ENCODE results near the gene PER2.
"Not testable (repeated sequence)": the region's sequence is repeated elsewhere in the genome, so short reads cannot be mapped to it uniquely, and the experiment has no call there.

The PER2 gene

GRCh38 chr2:238281826-238282480 is 6.5 kb downstream of the PER2 start:
- no peak for DNase-seq (ENCODE audit: low read depth)
- TF ChIP-seq, protein P1, sequence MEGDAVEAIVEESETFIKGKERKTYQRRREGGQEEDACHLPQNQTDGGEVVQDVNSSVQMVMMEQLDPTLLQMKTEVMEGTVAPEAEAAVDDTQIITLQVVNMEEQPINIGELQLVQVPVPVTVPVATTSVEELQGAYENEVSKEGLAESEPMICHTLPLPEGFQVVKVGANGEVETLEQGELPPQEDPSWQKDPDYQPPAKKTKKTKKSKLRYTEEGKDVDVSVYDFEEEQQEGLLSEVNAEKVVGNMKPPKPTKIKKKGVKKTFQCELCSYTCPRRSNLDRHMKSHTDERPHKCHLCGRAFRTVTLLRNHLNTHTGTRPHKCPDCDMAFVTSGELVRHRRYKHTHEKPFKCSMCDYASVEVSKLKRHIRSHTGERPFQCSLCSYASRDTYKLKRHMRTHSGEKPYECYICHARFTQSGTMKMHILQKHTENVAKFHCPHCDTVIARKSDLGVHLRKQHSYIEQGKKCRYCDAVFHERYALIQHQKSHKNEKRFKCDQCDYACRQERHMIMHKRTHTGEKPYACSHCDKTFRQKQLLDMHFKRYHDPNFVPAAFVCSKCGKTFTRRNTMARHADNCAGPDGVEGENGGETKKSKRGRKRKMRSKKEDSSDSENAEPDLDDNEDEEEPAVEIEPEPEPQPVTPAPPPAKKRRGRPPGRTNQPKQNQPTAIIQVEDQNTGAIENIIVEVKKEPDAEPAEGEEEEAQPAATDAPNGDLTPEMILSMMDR (conservative IDR thresholded peaks at IDR 0.05; ENCODE audit: control insufficient read depth, insufficient read depth, low read depth, low read length): no peak
- no peak overlapping the region for H3K4me3 ChIP-seq (ENCODE audit: control insufficient read depth, low read depth, low read length)

DNA sequence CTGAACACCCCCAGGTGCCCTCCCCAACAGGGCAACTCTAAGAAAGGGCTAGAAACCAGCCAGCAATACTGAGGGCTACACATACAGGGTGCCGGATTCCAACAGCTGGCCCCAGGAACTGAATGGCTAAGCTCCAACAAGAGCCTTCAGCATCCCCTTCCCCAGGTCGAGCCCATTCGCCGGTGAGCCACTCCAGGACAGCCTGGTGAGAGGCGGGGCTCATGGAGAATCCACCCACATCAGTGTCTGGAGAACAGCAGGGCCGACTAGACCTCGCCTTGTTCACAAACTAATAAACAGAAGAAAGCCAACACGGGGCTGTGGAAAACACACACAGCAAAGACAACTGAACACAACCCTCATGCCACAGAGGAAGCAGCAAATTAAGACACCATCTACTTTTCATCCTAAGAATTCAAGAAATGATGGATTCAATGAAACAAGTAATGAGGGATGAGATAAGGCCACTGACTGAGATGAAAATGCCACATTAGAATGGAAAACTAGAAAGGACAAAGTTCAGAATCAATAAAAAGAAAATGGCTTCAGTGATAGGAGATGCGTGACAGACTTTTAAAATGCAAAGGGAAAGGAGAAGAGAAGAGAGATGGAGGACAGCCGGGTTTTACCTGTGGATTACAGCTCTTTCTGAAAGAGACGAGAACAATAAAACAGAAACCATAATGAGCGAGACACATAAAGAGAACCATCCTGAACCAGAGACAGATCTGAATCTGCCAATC is 8.2 kb downstream of the PER2 start:
- H3K4me3 ChIP-seq (ENCODE audit: control insufficient read depth, low read depth, low read length): no peak overlapping the region
- TF ChIP-seq, protein P1 (conservative IDR thresholded peaks at IDR 0.05; ENCODE audit: control insufficient read depth, insufficient read depth, low read depth, low read length): no peak
- no peak for DNase-seq (ENCODE audit: low read depth)

DNA sequence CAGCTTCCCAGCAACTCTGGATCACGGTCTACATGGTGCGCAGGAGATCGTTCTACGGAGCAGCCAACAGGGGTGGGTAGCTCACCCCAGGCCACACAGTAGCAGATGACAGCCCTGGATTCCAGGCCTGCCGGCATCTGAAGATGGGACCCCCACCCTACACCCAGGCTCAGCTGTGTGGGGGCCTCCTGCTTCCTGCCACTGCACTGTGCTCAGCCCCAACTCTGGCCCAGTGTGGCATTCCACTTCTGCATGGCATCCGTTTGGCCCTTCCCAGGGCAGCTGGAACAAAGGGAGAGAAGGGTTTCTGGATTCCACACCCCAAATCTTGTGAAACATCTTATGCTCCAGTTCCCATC is 9.1 kb downstream of the PER2 start:
- no peak for DNase-seq (ENCODE audit: low read depth)
- H3K4me3 ChIP-seq (ENCODE audit: control insufficient read depth, low read depth, low read length): no peak overlapping the region
- TF ChIP-seq, protein P1 (conservative IDR thresholded peaks at IDR 0.05; ENCODE audit: control insufficient read depth, insufficient read depth, low read depth, low read length): no peak

DNA sequence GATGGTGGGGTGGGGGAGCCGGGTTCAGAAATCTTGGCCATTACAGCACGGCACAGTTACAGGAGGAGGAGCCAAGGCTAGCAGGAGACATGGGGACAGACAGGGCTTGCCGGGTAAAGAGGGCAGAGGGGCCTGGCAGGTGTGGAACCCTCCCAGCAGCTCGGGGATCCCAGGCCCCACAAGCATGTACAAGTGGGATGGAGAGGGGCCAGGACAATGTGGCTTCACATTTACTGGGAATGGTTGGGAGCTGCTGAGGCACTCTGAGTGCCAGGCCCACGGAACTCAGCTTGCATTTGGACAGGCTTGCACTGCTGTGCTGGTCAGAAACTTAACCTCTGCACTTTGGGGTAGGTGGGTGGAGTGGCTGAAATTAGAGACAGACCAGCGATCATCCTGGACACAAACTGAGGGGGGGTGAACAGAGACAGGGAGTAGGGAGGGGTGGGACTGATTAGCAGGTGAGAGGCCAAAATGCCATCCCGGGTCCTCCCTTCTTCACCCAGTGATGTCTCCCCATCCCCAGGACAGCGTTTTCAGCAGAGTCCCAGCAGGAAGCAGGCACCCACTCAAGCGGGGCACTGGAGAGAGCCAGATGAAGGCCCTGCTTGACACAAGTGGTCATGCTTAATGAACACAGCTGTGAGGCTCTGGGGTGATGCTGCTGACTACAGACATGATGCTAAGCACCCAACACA is 9.6 kb downstream of the PER2 start:
- DNase-seq (ENCODE audit: low read depth): no peak
- TF ChIP-seq, protein P1 (conservative IDR thresholded peaks at IDR 0.05; ENCODE audit: control insufficient read depth, insufficient read depth, low read depth, low read length): no peak
- no peak overlapping the region for H3K4me3 ChIP-seq (ENCODE audit: control insufficient read depth, low read depth, low read length)

DNA sequence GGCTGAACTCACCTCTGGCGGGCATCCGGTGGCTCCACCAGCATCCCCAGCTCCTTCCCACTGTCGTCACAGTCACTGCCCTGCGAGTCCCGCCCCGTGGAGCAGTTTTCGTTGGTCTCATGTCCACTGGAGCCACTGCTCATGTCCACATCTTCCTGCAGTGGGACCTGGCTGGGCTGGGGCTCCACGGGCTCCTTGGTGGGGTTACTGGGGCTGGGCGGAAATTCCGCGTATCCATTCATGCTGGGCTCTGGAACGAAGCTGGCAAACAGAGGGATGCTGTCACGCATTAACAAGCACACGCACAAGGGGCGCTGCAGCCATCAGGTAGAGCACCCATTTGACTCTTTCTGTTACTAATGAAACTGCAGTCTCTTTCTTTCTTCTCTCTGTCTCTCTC is 10.7 kb downstream of the PER2 start:
- no peak for DNase-seq (ENCODE audit: low read depth)
- TF ChIP-seq, protein P1 (conservative IDR thresholded peaks at IDR 0.05; ENCODE audit: control insufficient read depth, insufficient read depth, low read depth, low read length): no peak
- no peak overlapping the region for H3K4me3 ChIP-seq (ENCODE audit: control insufficient read depth, low read depth, low read length)

DNA sequence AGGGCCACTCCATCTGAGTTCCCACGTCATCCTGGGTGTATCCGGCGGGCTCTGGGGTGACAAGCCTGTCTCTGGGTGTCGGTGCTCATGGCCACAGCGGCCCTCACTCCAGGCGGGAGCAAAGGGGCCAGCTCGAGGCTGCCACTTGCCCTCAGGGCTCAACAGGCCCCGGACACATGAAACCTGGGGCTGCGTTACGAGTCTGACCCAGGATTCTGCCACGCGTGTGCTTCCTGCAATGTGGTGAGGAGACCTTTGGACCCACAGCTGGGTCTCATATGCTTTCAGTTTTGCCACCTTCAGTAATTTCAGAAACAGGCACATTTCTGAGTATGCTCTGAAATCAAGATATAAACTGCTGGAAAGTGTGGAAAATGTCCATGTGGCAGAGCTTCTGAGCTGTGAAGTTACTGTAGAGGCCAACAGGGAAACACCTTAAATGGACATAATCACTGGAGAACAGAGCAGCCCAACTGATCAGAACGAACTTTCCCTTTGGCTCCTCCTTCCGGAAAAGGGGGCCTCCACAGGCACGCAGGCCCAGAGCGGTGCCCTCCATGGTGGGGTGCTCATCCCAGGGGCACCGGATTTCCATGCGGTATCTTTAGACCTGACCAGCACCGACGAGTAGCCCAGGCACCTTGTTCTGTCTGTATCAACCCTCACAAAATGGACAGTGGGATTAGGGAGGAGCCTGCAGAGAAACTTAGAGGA is 14.1 kb downstream of the PER2 start:
- no peak for DNase-seq (ENCODE audit: low read depth)
- TF ChIP-seq, protein P1 (conservative IDR thresholded peaks at IDR 0.05; ENCODE audit: control insufficient read depth, insufficient read depth, low read depth, low read length): no peak
- no peak overlapping the region for H3K4me3 ChIP-seq (ENCODE audit: control insufficient read depth, low read depth, low read length)

DNA sequence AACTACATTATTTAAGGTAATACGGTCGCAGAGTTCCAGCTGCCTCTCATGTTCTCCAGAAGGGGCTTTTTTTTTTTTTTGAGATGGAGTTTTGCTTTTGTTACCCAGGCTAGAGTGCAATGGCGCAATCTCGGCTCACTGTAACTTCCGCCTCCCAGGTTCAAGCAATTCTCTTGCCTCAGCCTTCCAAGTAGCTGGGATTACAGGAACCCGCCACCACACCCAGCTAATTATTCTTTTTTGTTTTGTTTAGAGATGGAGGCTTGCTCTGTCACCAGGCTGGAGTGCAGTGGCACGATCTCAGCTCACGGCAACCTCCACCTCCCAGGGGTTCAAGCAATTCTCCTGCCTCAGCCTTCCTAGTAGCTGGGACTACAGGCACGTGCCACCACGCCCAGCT is 15.0 kb downstream of the PER2 start:
- not testable (repeated sequence) for H3K4me3 ChIP-seq (ENCODE audit: control insufficient read depth, low read depth, low read length); DNase-seq (ENCODE audit: low read depth)

Data from fibroblast of mammary gland (primary cell).